Upper lobe of left lung (tissue), 4 donors: ENCODE results near the gene MFSD2A.

Experiments used
- EP300 ChIP-seq, 4 donors: sonication (generic); formaldehyde crosslinking; IDR thresholded peaks; one replicate each; pipeline ENCODE4 v1.5.1; 2017; ENCODE audit warnings: antibody characterized with exemption in 4 of 4, control low read depth in 2 of 4
- POLR2A ChIP-seq, 4 donors: fragments of 450-650 bp; IDR thresholded peaks; one replicate each; pipeline ENCODE4 v1.5.1; 2016 to 2017; ENCODE audit warnings: antibody characterized with exemption in 4 of 4, mild to moderate bottlenecking in 2 of 4
- POLR2AphosphoS5 ChIP-seq, 2 donors: sonication (generic); formaldehyde crosslinking; IDR thresholded peaks; one replicate each; pipeline ENCODE4 v1.5.1; 2017; ENCODE audit warnings: antibody characterized with exemption in 2 of 2
- TF ChIP-seq, protein P1 (sequence below), 6 experiments: fragments of 450-650 bp in 4 of 6; fragments of 200-600 bp in 2 of 6; sonication (generic) in 2 of 6; IDR thresholded peaks; one replicate each; pipeline ENCODE4 v1.5.1; 2016 to 2019; ENCODE audit warnings: antibody characterized with exemption in 6 of 6

DNA sequence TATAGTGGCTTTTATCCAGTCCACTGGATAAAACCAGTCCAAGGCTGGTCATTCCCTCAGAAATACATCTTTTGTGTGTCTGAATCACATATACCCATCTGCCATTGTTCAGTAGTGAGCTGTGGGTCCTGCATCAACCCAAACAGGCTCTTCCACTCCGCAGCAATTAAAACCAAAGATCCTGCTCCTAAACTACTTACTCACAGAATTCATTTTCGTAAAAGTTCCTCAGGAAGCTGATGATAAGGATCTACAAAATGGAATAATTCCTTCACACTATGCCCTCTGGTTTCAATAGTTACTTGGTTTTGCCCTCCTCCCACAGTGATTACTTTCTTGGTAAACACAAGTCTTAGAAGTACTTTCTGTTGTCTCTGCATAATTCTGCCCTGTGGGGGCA lies 5.1 kb upstream of the MFSD2A start:
- TF ChIP-seq EP300 (IDR thresholded peaks at IDR 0.05), result no peak
- TF ChIP-seq, protein P1, sequence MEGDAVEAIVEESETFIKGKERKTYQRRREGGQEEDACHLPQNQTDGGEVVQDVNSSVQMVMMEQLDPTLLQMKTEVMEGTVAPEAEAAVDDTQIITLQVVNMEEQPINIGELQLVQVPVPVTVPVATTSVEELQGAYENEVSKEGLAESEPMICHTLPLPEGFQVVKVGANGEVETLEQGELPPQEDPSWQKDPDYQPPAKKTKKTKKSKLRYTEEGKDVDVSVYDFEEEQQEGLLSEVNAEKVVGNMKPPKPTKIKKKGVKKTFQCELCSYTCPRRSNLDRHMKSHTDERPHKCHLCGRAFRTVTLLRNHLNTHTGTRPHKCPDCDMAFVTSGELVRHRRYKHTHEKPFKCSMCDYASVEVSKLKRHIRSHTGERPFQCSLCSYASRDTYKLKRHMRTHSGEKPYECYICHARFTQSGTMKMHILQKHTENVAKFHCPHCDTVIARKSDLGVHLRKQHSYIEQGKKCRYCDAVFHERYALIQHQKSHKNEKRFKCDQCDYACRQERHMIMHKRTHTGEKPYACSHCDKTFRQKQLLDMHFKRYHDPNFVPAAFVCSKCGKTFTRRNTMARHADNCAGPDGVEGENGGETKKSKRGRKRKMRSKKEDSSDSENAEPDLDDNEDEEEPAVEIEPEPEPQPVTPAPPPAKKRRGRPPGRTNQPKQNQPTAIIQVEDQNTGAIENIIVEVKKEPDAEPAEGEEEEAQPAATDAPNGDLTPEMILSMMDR (IDR thresholded peaks at IDR 0.05), result no peak
- no peak for TF ChIP-seq POLR2A (IDR thresholded peaks at IDR 0.05)
- no peak for TF ChIP-seq POLR2AphosphoS5 (IDR thresholded peaks at IDR 0.05)
